HT1080 (cell line): Measurements from ENCODE around the gene SYT10. TPM values are rescaled to one million over a fixed set of nuclear protein-coding genes. Genes with fewer than 3 reads are reported as not detected.
"Not testable (repeated sequence)": the region's sequence is repeated elsewhere in the genome, so short reads cannot be mapped to it uniquely, and the experiment has no call there.

Experiments used
- DNase-seq: peaks from one replicate; pipeline ENCODE4 v3.0.0-alpha.2; 2015; ENCODE audit warnings: low read depth
- total RNA-seq: library from RNA; depleted of rRNA; stranded (reverse); fragments of >200 nt; shearing (Covaris generic); gene quantifications from 2 replicates; pipeline ENCODE4 v1.2.3, GENCODE V29; 2014

The SYT10 gene
- total RNA-seq, 1 experiment from 2014 or later: 0.03 TPM

- DNase-seq: no peak
These were observed 82.4 kb downstream of the SYT10 start for GRCh38 chr12:33357181-33357580.

DNA sequence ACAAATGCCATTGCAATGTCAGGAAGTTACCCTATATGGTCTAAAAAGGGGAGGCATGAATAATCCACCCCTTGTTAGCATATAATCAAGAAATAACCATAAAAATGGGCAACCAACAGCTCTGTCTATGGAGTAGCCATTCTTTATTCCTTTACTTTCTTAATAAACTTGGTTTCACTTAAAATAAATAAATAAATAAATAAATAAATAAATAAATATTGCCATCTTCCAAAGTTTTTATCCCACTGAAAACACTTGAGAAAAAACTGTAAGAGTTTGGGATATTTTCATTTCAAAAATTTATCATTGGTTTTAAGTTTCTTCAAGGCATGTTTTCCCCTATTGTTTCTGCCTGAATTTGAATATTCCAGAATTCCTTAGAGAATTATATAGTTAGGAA lies 89.8 kb downstream of the SYT10 start:
- no peak for DNase-seq

GRCh38 chr12:33331961-33332398 lies 107.6 kb downstream of the SYT10 start:
- not testable (repeated sequence) for DNase-seq

DNA sequence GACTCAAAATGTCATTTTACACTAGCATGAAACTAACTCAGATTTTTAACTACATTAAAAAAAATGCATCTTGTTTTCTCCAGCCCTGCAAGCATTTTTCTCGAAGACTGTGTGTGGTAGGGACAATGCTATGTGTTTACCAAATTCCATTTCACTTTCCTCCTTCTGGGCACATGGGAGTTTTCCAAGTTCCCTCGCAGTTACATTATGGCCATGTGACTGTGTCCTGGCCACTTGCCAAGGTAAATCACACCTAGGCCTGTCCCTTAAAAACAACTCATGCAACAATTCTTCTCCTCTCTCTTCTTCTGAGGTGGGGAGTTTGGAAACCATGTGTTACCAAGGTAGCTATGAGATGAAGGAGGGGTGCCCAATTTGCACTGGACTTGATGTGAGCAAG lies 108.7 kb downstream of the SYT10 start:
- no peak for DNase-seq
